Endothelial cell of umbilical vein (primary cell): Measurements from ENCODE around the gene ACTG1. TPM values are rescaled to one million over a fixed set of nuclear protein-coding genes. Genes with fewer than 3 reads are reported as not detected.

Source experiments
- BruUV-seq: library from RNA; stranded (reverse); fragments of 400-500 nt; replicated peaks from 2 replicates; lab custom pipeline; 2021; lab: Mats Ljungman, UMichigan
- CTCF ChIA-PET: fragments of 300-600, 350-600 bp; sonication (Branson Sonifier 250); formaldehyde crosslinking; loops from one replicate; lab custom pipeline; 2021; ENCODE audit warnings: antibody characterized with exemption, inconsistent platforms; lab: Charles Lee
- POLR2A ChIA-PET: fragments of 300-600, 350-600 bp; sonication (Branson Sonifier 250); formaldehyde crosslinking; loops from one replicate; lab custom pipeline; 2021; ENCODE audit warnings: antibody characterized with exemption, inconsistent platforms; lab: Charles Lee
- DNase-seq: peaks from one replicate; pipeline ENCODE4 v3.0.0-alpha.2; 2011; ENCODE audit warnings: low read depth, low spot score
- FAIRE-seq: peaks from 2 replicates; lab custom pipeline; 2011; peaks lifted over from hg19 to GRCh38; lab: Jason Lieb, UNC
- H2AFZ ChIP-seq: 2 replicates; pipeline ENCODE4 v1.6.0; 2012; ENCODE audit warnings: low read depth, low read length, control low read depth, inconsistent platforms
- H3K27ac ChIP-seq: 2 replicates; pipeline ENCODE4 v1.5.1; 2011; ENCODE audit warnings: low read depth, mild to moderate bottlenecking, control low read depth, low read length, moderate library complexity; ENCODE audit not compliant: insufficient read depth
- H3K27me3 ChIP-seq, 2 experiments: 2 replicates each; pipeline versions ENCODE4 v1.6.0 to v1.6.1; 2011; ENCODE audit warnings: low read length in 2 of 2, mixed read lengths in 1 of 2; ENCODE audit not compliant: control insufficient read depth in 2 of 2, insufficient read depth in 2 of 2
- H3K36me3 ChIP-seq, 2 experiments: 2 replicates in 1 of 2; 3 replicates in 1 of 2; pipeline ENCODE4 v1.5.1; 2011; ENCODE audit warnings: low read length in 2 of 2, mild to moderate bottlenecking in 1 of 2, moderate library complexity in 1 of 2; ENCODE audit not compliant: control insufficient read depth in 2 of 2, insufficient read depth in 2 of 2; ENCODE audit errors: extremely low read depth in 1 of 2
- H3K4me1 ChIP-seq: 3 replicates; pipeline ENCODE4 v1.5.1; 2011; ENCODE audit warnings: mild to moderate bottlenecking, low read length; ENCODE audit not compliant: control insufficient read depth, insufficient read depth; ENCODE audit errors: extremely low read depth
- H3K4me2 ChIP-seq: 2 replicates; pipeline ENCODE4 v1.6.1; 2011; ENCODE audit warnings: low read length, control low read depth, mixed read lengths; ENCODE audit not compliant: insufficient read depth
- H3K4me3 ChIP-seq, 3 experiments: fragments of 200-600 bp in 1 of 3; sonication (generic), shearing (Covaris generic) in 1 of 3; replicated peaks in 1 of 3; 2 replicates each; pipeline ENCODE4 v1.5.1; 2011 to 2016; ENCODE audit warnings: control low read depth in 3 of 3, low read length in 3 of 3, mild to moderate bottlenecking in 2 of 3, inconsistent platforms in 1 of 3, low read depth in 1 of 3, moderate library complexity in 1 of 3; ENCODE audit not compliant: insufficient read depth in 1 of 3
- H3K79me2 ChIP-seq: 2 replicates; pipeline ENCODE4 v1.6.0; 2012; ENCODE audit warnings: low read length, inconsistent platforms; ENCODE audit not compliant: control insufficient read depth, insufficient read depth
- H3K9ac ChIP-seq: replicated peaks from 2 replicates; pipeline ENCODE3; 2011; ENCODE audit warnings: low read length, control low read depth; ENCODE audit not compliant: insufficient read depth; ENCODE audit errors: extremely low read depth
- H3K9me1 ChIP-seq: replicated peaks from 3 replicates; pipeline ENCODE4 v1.6.0; 2011; ENCODE audit warnings: mild to moderate bottlenecking, low read length; ENCODE audit not compliant: control insufficient read depth, insufficient read depth; ENCODE audit errors: extremely low read depth
- H3K9me3 ChIP-seq: replicated peaks from 2 replicates; pipeline ENCODE4 v1.5.1; 2012; ENCODE audit warnings: low read length, inconsistent platforms; ENCODE audit not compliant: control insufficient read depth, insufficient read depth
- H4K20me1 ChIP-seq: replicated peaks from 2 replicates; pipeline ENCODE3; 2011; ENCODE audit warnings: mild to moderate bottlenecking, low read length; ENCODE audit not compliant: control insufficient read depth, insufficient read depth; ENCODE audit errors: extremely low read depth
- EZH2 ChIP-seq: IDR thresholded peaks from 2 replicates; pipeline ENCODE4 v1.6.1; 2012; ENCODE audit warnings: borderline replicate concordance, low read depth, mild to moderate bottlenecking, moderate library complexity, low read length, inconsistent platforms; ENCODE audit not compliant: severe bottlenecking
- GATA2 ChIP-seq: IDR thresholded peaks from 2 replicates; pipeline ENCODE4 v1.7.0; 2011; ENCODE audit warnings: low read depth, mild to moderate bottlenecking, moderate library complexity, mixed read lengths, low read length; ENCODE audit not compliant: insufficient read length, insufficient read depth
- JUN ChIP-seq: IDR thresholded peaks from 2 replicates; pipeline ENCODE4 v1.6.1; 2011; ENCODE audit warnings: borderline replicate concordance, low read depth; ENCODE audit not compliant: insufficient read length, insufficient read depth
- MYC ChIP-seq: IDR thresholded peaks from one replicate; pipeline ENCODE4 v1.6.1; 2011; ENCODE audit warnings: mild to moderate bottlenecking, low read depth, low read length
- POLR2A ChIP-seq: IDR thresholded peaks from 2 replicates; pipeline ENCODE4 v1.6.1; 2012; ENCODE audit warnings: low read depth, mild to moderate bottlenecking, control low read depth, low read length
- POLR2AphosphoS5 ChIP-seq: IDR thresholded peaks from 2 replicates; pipeline ENCODE4 v1.6.1; 2012; ENCODE audit warnings: low read depth, mild to moderate bottlenecking, control low read depth, low read length, moderate library complexity; ENCODE audit not compliant: insufficient read depth
- dilution Hi-C: fragments of 300-500 bp; cut with MboI; formaldehyde crosslinking; loops from one replicate; pipeline ENCODE4 v1.15.0; 2019; ENCODE audit warnings: low sequenced_read_pairs; ENCODE audit not compliant: extremely low pct_ligation_motif_present
- intact Hi-C: fragments of 100-400 bp; cut with micrococcal nuclease; formaldehyde crosslinking; loops from one replicate; pipeline ENCODE4 v1.10.0; 2022
- polyA plus RNA-seq, 4 experiments: library from polyadenylated mRNA; depleted of rRNA in 3 of 4; stranded (reverse) in 3 of 4; unstranded in 1 of 4; fragments of >200 nt; gene quantifications; 2 replicates each; pipeline versions ENCODE4 v1.2.1 to v1.2.3, GENCODE V29; 2011 to 2012; ENCODE audit warnings: missing spikeins in 1 of 4
- total RNA-seq: library from RNA; stranded (reverse); gene quantifications from 2 replicates; pipeline ENCODE4 v1.2.3, GENCODE V29; 2021
- TF ChIP-seq, protein P1 (sequence below): IDR thresholded peaks from 2 replicates; pipeline ENCODE4 v1.6.1; 2011; ENCODE audit not compliant: insufficient read depth, insufficient read length
- TF ChIP-seq, protein P2 (sequence below), 2 donors: IDR thresholded peaks; 1 replicate in 1 of 2; 2 replicates in 1 of 2; pipeline ENCODE4 v1.5.1; 2011; ENCODE audit warnings: low read length in 2 of 2, mild to moderate bottlenecking in 2 of 2, moderate library complexity in 2 of 2, control low read depth in 1 of 2, inconsistent platforms in 1 of 2, low read depth in 1 of 2; ENCODE audit not compliant: insufficient read depth in 1 of 2; ENCODE audit errors: extremely low read depth in 1 of 2

The ACTG1 gene
- total and polyA plus RNA-seq, 2 donors (not counting 3 experiments of a cell fraction or from before 2014, with no cell fraction given) = 6,127 to 10,663 TPM

DNA sequence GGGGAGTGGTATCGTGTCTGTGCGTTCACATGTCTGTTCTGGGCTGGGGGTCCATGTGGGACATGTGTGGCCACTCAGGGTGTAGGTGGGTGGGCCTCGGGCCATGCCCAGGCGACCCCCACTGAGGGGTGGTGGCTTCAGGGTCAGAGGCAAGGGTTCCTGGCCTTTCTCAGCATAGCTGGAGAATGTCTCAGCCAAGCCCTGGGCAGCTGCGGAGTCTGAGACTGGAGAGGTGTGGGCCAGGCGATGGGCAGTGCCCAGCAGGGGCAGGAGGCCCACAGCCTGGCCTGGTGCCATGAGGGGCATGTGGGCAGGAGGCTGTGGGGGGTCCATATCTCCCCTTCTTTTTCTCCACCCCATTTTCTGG lies 16.8 kb upstream of the ACTG1 start:
- ChIA-PET CTCF (interaction anchor here (1.8 kb wide), 1 partner anchor 72 kb away, joined by 7 read pairs; no protein-coding TSS in a partner anchor), POLR2A (no interaction called here)
- H3K36me3 ChIP-seq = no peaks in the 10 kb centered on the region
- H3K79me2 ChIP-seq = no peaks in the 10 kb centered on the region
- FAIRE-seq (no peak), DNase-seq (no peak)
- H3K9me1 ChIP-seq = no peaks in the 10 kb centered on the region
- dilution Hi-C loops = no loop called here
- no peak overlapping the region for H3K27ac ChIP-seq
- H3K9ac ChIP-seq = no peak overlapping the region
- no peak overlapping the region for H2AFZ ChIP-seq
- no peaks in the 10 kb centered on the region for H3K27me3 ChIP-seq
- intact Hi-C loops = no loop called here
- no peak overlapping the region for H3K4me2 ChIP-seq
- no peak for TF ChIP-seq MYC
- no peak for TF ChIP-seq EZH2
- no peak for TF ChIP-seq POLR2A
- no peak for TF ChIP-seq GATA2
- no peak for TF ChIP-seq JUN
- TF ChIP-seq, protein P1, sequence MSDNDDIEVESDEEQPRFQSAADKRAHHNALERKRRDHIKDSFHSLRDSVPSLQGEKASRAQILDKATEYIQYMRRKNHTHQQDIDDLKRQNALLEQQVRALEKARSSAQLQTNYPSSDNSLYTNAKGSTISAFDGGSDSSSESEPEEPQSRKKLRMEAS = no peak
- TF ChIP-seq, protein P2, sequence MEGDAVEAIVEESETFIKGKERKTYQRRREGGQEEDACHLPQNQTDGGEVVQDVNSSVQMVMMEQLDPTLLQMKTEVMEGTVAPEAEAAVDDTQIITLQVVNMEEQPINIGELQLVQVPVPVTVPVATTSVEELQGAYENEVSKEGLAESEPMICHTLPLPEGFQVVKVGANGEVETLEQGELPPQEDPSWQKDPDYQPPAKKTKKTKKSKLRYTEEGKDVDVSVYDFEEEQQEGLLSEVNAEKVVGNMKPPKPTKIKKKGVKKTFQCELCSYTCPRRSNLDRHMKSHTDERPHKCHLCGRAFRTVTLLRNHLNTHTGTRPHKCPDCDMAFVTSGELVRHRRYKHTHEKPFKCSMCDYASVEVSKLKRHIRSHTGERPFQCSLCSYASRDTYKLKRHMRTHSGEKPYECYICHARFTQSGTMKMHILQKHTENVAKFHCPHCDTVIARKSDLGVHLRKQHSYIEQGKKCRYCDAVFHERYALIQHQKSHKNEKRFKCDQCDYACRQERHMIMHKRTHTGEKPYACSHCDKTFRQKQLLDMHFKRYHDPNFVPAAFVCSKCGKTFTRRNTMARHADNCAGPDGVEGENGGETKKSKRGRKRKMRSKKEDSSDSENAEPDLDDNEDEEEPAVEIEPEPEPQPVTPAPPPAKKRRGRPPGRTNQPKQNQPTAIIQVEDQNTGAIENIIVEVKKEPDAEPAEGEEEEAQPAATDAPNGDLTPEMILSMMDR (IDR thresholded peaks at IDR 0.05; ENCODE audit: extremely low read depth in 1 of 2, insufficient read depth in 1 of 2, low read depth in 1 of 2, low read length in 2 of 2) = no peak
- no peak for TF ChIP-seq POLR2AphosphoS5
- H3K9me3 ChIP-seq = no peaks in the 10 kb centered on the region
- H3K4me3 ChIP-seq = no peak overlapping the region
- H3K4me1 ChIP-seq = no peaks in the 10 kb centered on the region
- H4K20me1 ChIP-seq = no peaks in the 10 kb centered on the region
- BruUV-seq = no TSS peak
